ENCODE data around the gene CLSTN2.

- TF ChIP-seq POLR2AphosphoS5 (IDR thresholded peaks at IDR 0.05; ENCODE audit: low read depth, low read length) (no peak), POLR2A (IDR thresholded peaks at IDR 0.05; ENCODE audit: low read depth, low read length) (no peak)
Observed at GRCh38 chr3:140015741-140016140, 80.8 kb downstream of the CLSTN2 start.
